Panc1 (cell line): ENCODE measurements around the gene PARM1.

ENCODE experiments used
- POLR2AphosphoS5 ChIP-seq: IDR thresholded peaks from 2 replicates; pipeline ENCODE4 v1.6.1; 2012; ENCODE audit warnings: mild to moderate bottlenecking, low read depth, low read length, moderate library complexity
- SIN3A ChIP-seq: IDR thresholded peaks from 2 replicates; pipeline ENCODE4 v1.6.1; 2012; ENCODE audit warnings: low read depth, mild to moderate bottlenecking, low read length, moderate library complexity, borderline replicate concordance; ENCODE audit not compliant: insufficient read depth
- TCF7L2 ChIP-seq: IDR thresholded peaks from 2 replicates; pipeline ENCODE4 v1.6.1; 2011; ENCODE audit warnings: mild to moderate bottlenecking, low read depth, low read length, inconsistent platforms
- TF ChIP-seq, protein P1 (sequence below): fragments of 450-650 bp; IDR thresholded peaks from 2 replicates; pipeline ENCODE4 v1.5.1; 2017; ENCODE audit warnings: mild to moderate bottlenecking
- TF ChIP-seq, protein P2 (sequence below), 2 experiments: IDR thresholded peaks; 2 replicates each; pipeline ENCODE4 v1.6.1; 2011 to 2012; ENCODE audit warnings: low read depth in 2 of 2, control low read depth in 1 of 2, low read length in 1 of 2, mild to moderate bottlenecking in 1 of 2, moderate library complexity in 1 of 2; ENCODE audit not compliant: insufficient read depth in 1 of 2

DNA sequence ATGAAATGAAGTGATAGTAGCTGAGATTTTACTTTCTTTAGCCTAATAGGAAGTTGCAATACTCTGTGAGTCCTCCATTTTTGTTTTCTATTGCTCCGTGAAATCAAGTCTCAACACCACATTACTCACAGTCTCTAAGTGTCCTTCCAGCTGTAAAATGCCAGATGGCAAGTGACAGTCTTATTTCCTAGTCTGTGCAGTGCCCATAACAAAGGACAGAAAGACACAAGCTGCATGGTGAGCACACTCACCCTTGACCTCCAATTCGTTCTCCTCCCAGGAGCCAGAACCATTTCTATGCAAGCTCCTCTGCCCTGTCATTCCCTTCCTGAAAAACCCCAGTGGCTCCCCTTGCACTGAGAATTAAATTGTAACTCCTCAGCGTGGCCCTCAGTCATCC lies 101.6 kb downstream of the PARM1 start:
- TF ChIP-seq, protein P1, sequence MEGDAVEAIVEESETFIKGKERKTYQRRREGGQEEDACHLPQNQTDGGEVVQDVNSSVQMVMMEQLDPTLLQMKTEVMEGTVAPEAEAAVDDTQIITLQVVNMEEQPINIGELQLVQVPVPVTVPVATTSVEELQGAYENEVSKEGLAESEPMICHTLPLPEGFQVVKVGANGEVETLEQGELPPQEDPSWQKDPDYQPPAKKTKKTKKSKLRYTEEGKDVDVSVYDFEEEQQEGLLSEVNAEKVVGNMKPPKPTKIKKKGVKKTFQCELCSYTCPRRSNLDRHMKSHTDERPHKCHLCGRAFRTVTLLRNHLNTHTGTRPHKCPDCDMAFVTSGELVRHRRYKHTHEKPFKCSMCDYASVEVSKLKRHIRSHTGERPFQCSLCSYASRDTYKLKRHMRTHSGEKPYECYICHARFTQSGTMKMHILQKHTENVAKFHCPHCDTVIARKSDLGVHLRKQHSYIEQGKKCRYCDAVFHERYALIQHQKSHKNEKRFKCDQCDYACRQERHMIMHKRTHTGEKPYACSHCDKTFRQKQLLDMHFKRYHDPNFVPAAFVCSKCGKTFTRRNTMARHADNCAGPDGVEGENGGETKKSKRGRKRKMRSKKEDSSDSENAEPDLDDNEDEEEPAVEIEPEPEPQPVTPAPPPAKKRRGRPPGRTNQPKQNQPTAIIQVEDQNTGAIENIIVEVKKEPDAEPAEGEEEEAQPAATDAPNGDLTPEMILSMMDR = no peak
- TF ChIP-seq, protein P2, sequence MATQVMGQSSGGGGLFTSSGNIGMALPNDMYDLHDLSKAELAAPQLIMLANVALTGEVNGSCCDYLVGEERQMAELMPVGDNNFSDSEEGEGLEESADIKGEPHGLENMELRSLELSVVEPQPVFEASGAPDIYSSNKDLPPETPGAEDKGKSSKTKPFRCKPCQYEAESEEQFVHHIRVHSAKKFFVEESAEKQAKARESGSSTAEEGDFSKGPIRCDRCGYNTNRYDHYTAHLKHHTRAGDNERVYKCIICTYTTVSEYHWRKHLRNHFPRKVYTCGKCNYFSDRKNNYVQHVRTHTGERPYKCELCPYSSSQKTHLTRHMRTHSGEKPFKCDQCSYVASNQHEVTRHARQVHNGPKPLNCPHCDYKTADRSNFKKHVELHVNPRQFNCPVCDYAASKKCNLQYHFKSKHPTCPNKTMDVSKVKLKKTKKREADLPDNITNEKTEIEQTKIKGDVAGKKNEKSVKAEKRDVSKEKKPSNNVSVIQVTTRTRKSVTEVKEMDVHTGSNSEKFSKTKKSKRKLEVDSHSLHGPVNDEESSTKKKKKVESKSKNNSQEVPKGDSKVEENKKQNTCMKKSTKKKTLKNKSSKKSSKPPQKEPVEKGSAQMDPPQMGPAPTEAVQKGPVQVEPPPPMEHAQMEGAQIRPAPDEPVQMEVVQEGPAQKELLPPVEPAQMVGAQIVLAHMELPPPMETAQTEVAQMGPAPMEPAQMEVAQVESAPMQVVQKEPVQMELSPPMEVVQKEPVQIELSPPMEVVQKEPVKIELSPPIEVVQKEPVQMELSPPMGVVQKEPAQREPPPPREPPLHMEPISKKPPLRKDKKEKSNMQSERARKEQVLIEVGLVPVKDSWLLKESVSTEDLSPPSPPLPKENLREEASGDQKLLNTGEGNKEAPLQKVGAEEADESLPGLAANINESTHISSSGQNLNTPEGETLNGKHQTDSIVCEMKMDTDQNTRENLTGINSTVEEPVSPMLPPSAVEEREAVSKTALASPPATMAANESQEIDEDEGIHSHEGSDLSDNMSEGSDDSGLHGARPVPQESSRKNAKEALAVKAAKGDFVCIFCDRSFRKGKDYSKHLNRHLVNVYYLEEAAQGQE (IDR thresholded peaks at IDR 0.05; ENCODE audit: insufficient read depth in 1 of 2, low read depth in 2 of 2, low read length in 1 of 2) = no peak
- TF ChIP-seq POLR2AphosphoS5 = no peak
- no peak for TF ChIP-seq SIN3A
- no peak for TF ChIP-seq TCF7L2
